Measurements from ENCODE around the gene EWSR1.

The EWSR1 gene

GRCh38 chr22:29268511-29269229 lies 602 bp downstream of the EWSR1 start (continued):
- TF ChIP-seq ZNF660 (tag by site-specific recombination; IDR thresholded peaks at IDR 0.05), result peak; percentile 37; the same call in 1 of the 2 replicates

- H3K9me3 ChIP-seq (ENCODE audit: control insufficient read depth, insufficient read depth, low read depth, low read length), result no peaks in the 10 kb centered on the region
- H3K36me3 ChIP-seq (ENCODE audit: control insufficient read depth in 2 of 2, insufficient read depth in 1 of 2, low read length in 2 of 2), result peaks cover 26 to 80% of the 10 kb centered on the region in 2 experiments
- ChIA-PET CTCF (interaction anchor here (0.9 kb wide), 1 partner anchor 23 kb away, joined by 3 read pairs; no protein-coding TSS in a partner anchor), POLR2A (no interaction called here)
- TF ChIP-seq SCRT2 (tag by site-specific recombination; IDR thresholded peaks at IDR 0.05) (peak; percentile 49; the same call in 1 of the 2 replicates), ZBTB1 (tag by site-specific recombination; IDR thresholded peaks at IDR 0.05) (no peak), PRDM6 (tag by site-specific recombination; IDR thresholded peaks at IDR 0.05) (no peak)
- H3K4me3 ChIP-seq (ENCODE audit: low read depth, low read length), result peak overlapping the region; percentile 75
- peaks cover 7% of the 10 kb centered on the region for H3K4me1 ChIP-seq (ENCODE audit: control insufficient read depth, insufficient read depth, low read length)
- peak overlapping the region; percentile 99 for H3K27ac ChIP-seq (ENCODE audit: extremely low read depth, low read depth, low read length)
Measured at GRCh38 chr22:29269230-29269604, 1.1 kb downstream of the EWSR1 start.

- no peaks in the 10 kb centered on the region for H3K9me3 ChIP-seq (ENCODE audit: control insufficient read depth, insufficient read depth, low read depth, low read length)
- TF ChIP-seq ZNF692 (tag by site-specific recombination; IDR thresholded peaks at IDR 0.05), result no peak
- no peak for TF ChIP-seq ZNF416 (tag by site-specific recombination; IDR thresholded peaks at IDR 0.05)
- no peak for TF ChIP-seq MEIS1 (CRISPR knock-in tag; IDR thresholded peaks at IDR 0.05; ENCODE audit: borderline replicate concordance)
- TF ChIP-seq ZNF654 (tag by site-specific recombination; IDR thresholded peaks at IDR 0.05; ENCODE audit: low read depth), result no peak
- TF ChIP-seq FEZF1 (tag by site-specific recombination; IDR thresholded peaks at IDR 0.05), result peak; percentile 92
- no peak for TF ChIP-seq ZNF157 (tag by site-specific recombination; IDR thresholded peaks at IDR 0.05)
- peak; percentile 83 for TF ChIP-seq GLIS1 (tag by site-specific recombination; IDR thresholded peaks at IDR 0.05)
- TF ChIP-seq ZNF37A (tag by site-specific recombination; IDR thresholded peaks at IDR 0.05), result no peak
- 0 out of 2 replicates have a peak, but pooled peaks have one; percentile 23 for TF ChIP-seq ZNF184 (tag by site-specific recombination; IDR thresholded peaks at IDR 0.05)
- peak overlapping the region; percentile 99; the same call in 1 of the 2 replicates for H3K27ac ChIP-seq (ENCODE audit: extremely low read depth, low read depth, low read length)
- ChIA-PET CTCF (interaction anchor here (0.7 kb wide), 2 partner anchors 41 to 104 kb away, joined by 3 read pairs; no protein-coding TSS in a partner anchor), POLR2A (interaction anchor here (0.7 to 1.3 kb wide), 2 partner anchors 11 to 37 kb away, joined by 3 to 6 read pairs; partner anchors contain the start of gene GAS2L1)
- peaks cover 28 to 82% of the 10 kb centered on the region in 2 experiments for H3K36me3 ChIP-seq (ENCODE audit: control insufficient read depth in 2 of 2, insufficient read depth in 1 of 2, low read length in 2 of 2)
- H3K4me3 ChIP-seq (ENCODE audit: low read depth, low read length), result peak overlapping the region; percentile 75
- H3K4me1 ChIP-seq (ENCODE audit: control insufficient read depth, insufficient read depth, low read length), result peaks cover 7% of the 10 kb centered on the region
Measured at GRCh38 chr22:29269731-29270474, 1.8 kb downstream of the EWSR1 start.

Data from HEK293 (cell line).